H9 (cell line): ENCODE measurements around the gene ATG4D. TPM values are rescaled to one million over a fixed set of nuclear protein-coding genes. Genes with fewer than 3 reads are reported as not detected.

Experiments used
- DNase-seq: peaks from one replicate; pipeline ENCODE4 v3.0.0-alpha.2; 2017
- H2AFZ ChIP-seq: one replicate; pipeline ENCODE4 v1.6.1; 2013; ENCODE audit warnings: mild to moderate bottlenecking, low read length, control low read depth, moderate library complexity
- H2AK5ac ChIP-seq: 2 replicates; pipeline ENCODE4 v1.6.1; 2013; ENCODE audit warnings: low read length, control low read depth, mixed read lengths; ENCODE audit not compliant: insufficient read length
- H2BK120ac ChIP-seq: one replicate; pipeline ENCODE4 v1.6.1; 2013; ENCODE audit warnings: low read depth, mild to moderate bottlenecking, low read length, control low read depth, inconsistent platforms; ENCODE audit not compliant: poor library complexity, severe bottlenecking
- H2BK12ac ChIP-seq: 2 replicates; pipeline ENCODE4 v1.6.1; 2013; ENCODE audit warnings: low read length, control low read depth, mixed read lengths, low read depth; ENCODE audit not compliant: insufficient read length
- H2BK15ac ChIP-seq: 2 replicates; pipeline ENCODE4 v1.6.1; 2013; ENCODE audit warnings: low read depth, low read length, control low read depth
- H2BK20ac ChIP-seq: one replicate; pipeline ENCODE4 v1.6.1; 2013; ENCODE audit warnings: low read depth, mild to moderate bottlenecking, low read length, control low read depth, inconsistent platforms; ENCODE audit not compliant: poor library complexity, severe bottlenecking
- H2BK5ac ChIP-seq: 2 replicates; pipeline ENCODE4 v1.6.1; 2013; ENCODE audit warnings: low read length, control low read depth, mixed read lengths; ENCODE audit not compliant: insufficient read length
- H3K14ac ChIP-seq: 2 replicates; pipeline ENCODE4 v1.6.1; 2013; ENCODE audit warnings: low read length, control low read depth; ENCODE audit not compliant: insufficient read depth
- H3K18ac ChIP-seq: 2 replicates; pipeline ENCODE4 v1.6.1; 2013; ENCODE audit warnings: low read depth, mild to moderate bottlenecking, mixed read lengths, low read length, control low read depth; ENCODE audit not compliant: insufficient read length
- H3K23ac ChIP-seq: 2 replicates; pipeline ENCODE4 v1.6.1; 2013; ENCODE audit warnings: low read length, control low read depth, mixed read lengths, low read depth; ENCODE audit not compliant: insufficient read length
- H3K23me2 ChIP-seq: 2 replicates; pipeline ENCODE4 v1.6.1; 2013; ENCODE audit warnings: low read depth, mild to moderate bottlenecking, mixed read lengths, low read length, control low read depth; ENCODE audit not compliant: insufficient read length, poor library complexity, severe bottlenecking
- H3K27ac ChIP-seq: 2 replicates; pipeline ENCODE4 v1.5.1; 2013; ENCODE audit warnings: low read length, control low read depth, mixed read lengths, low read depth; ENCODE audit not compliant: insufficient read length
- H3K27me3 ChIP-seq: 2 replicates; pipeline ENCODE4 v1.6.1; 2013; ENCODE audit warnings: low read length, control low read depth, inconsistent platforms; ENCODE audit not compliant: insufficient read depth
- H3K4ac ChIP-seq: 2 replicates; pipeline ENCODE4 v1.6.1; 2013; ENCODE audit warnings: low read depth, mild to moderate bottlenecking, control low read depth, inconsistent platforms, low read length, moderate library complexity
- H3K4me1 ChIP-seq: 2 replicates; pipeline ENCODE4 v1.6.1; 2013; ENCODE audit warnings: low read length, control low read depth, inconsistent platforms; ENCODE audit not compliant: insufficient read depth
- H3K4me2 ChIP-seq: 2 replicates; pipeline ENCODE4 v1.6.1; 2013; ENCODE audit warnings: low read length, control low read depth, mixed read lengths; ENCODE audit not compliant: insufficient read length, insufficient read depth
- H3K56ac ChIP-seq: 2 replicates; pipeline ENCODE4 v1.6.1; 2013; ENCODE audit warnings: low read depth, mild to moderate bottlenecking, mixed read lengths, low read length, control low read depth; ENCODE audit not compliant: insufficient read length
- H3K79me1 ChIP-seq: 2 replicates; pipeline ENCODE4 v1.6.1; 2013; ENCODE audit warnings: low read depth, mild to moderate bottlenecking, moderate library complexity, low read length, control low read depth, inconsistent platforms; ENCODE audit not compliant: insufficient read depth, poor library complexity, severe bottlenecking
- H3K79me2 ChIP-seq: 2 replicates; pipeline ENCODE4 v1.6.1; 2013; ENCODE audit warnings: low read length, control low read depth, inconsistent platforms; ENCODE audit not compliant: insufficient read depth
- H3K9ac ChIP-seq: 2 replicates; pipeline ENCODE4 v1.6.1; 2013; ENCODE audit warnings: low read length, control low read depth, mixed read lengths; ENCODE audit not compliant: insufficient read length; ENCODE audit errors: extremely low read depth
- H3K9me3 ChIP-seq: one replicate; pipeline ENCODE4 v1.6.1; 2013; ENCODE audit warnings: low read depth, low read length, inconsistent platforms; ENCODE audit not compliant: control insufficient read depth
- H3T11ph ChIP-seq: one replicate; pipeline ENCODE4 v1.6.1; 2013; ENCODE audit warnings: mild to moderate bottlenecking, low read length, control low read depth, inconsistent platforms
- H4K20me1 ChIP-seq: one replicate; pipeline ENCODE4 v1.6.1; 2013; ENCODE audit not compliant: control insufficient read depth, insufficient read length, insufficient read depth
- H4K5ac ChIP-seq: 2 replicates; pipeline ENCODE4 v1.6.1; 2013; ENCODE audit warnings: low read depth, mild to moderate bottlenecking, mixed read lengths, low read length, control low read depth; ENCODE audit not compliant: insufficient read length
- H4K8ac ChIP-seq: replicated peaks from 2 replicates; pipeline ENCODE4 v1.6.1; 2013; ENCODE audit warnings: low read length, control low read depth, mixed read lengths, low read depth; ENCODE audit not compliant: insufficient read length
- H4K91ac ChIP-seq: 2 replicates; pipeline ENCODE4 v1.6.1; 2013; ENCODE audit warnings: low read depth, mild to moderate bottlenecking, moderate library complexity, mixed read lengths, low read length, control low read depth; ENCODE audit not compliant: insufficient read length
- H3K27ac Mint-ChIP-seq, 3 experiments: 2 replicates in 2 of 3; 3 replicates in 1 of 3; pipeline ENCODE4 v1.8.0; 2020 to 2021; ENCODE audit warnings: mixed read lengths in 3 of 3, mild to moderate bottlenecking in 1 of 3, moderate library complexity in 1 of 3
- H3K27me3 Mint-ChIP-seq: 2 replicates; pipeline ENCODE4 v1.8.0; 2021; ENCODE audit warnings: low read depth, mild to moderate bottlenecking, moderate library complexity, mixed read lengths
- H3K36me3 Mint-ChIP-seq, 3 experiments: 2 replicates in 2 of 3; 3 replicates in 1 of 3; pipeline ENCODE4 v1.8.0; 2020 to 2021; ENCODE audit warnings: low read depth in 3 of 3, mixed read lengths in 3 of 3; ENCODE audit not compliant: insufficient read depth in 1 of 3
- H3K4me1 Mint-ChIP-seq, 2 experiments: 2 replicates each; pipeline ENCODE4 v1.8.0; 2020; ENCODE audit warnings: mixed read lengths in 2 of 2
- H3K4me3 Mint-ChIP-seq, 2 experiments: 2 replicates in 1 of 2; 3 replicates in 1 of 2; pipeline ENCODE4 v1.8.0; 2020 to 2021; ENCODE audit warnings: mild to moderate bottlenecking in 2 of 2, mixed read lengths in 2 of 2, moderate library complexity in 1 of 2
- H3K9me3 Mint-ChIP-seq, 2 experiments: 2 replicates in 1 of 2; 3 replicates in 1 of 2; pipeline ENCODE4 v1.8.0; 2020; ENCODE audit warnings: mild to moderate bottlenecking in 2 of 2, mixed read lengths in 2 of 2, moderate library complexity in 1 of 2
- CTCF ChIP-seq: fragments of 200-600 bp; sonication (generic); conservative IDR thresholded peaks from 3 replicates; pipeline ENCODE4 v1.8.0; 2021; ENCODE audit warnings: antibody characterized with exemption, mild to moderate bottlenecking
- WGBS: extraction: QIAGEN DNeasy Blood & Tissue Kit; methylation state at CpG from one replicate; pipeline ENCODE4 v1.1.7; 2013; ENCODE audit warnings: missing lambda C conversion rate, low lambda C conversion rate, mixed read lengths; ENCODE audit not compliant: insufficient read length; ENCODE audit errors: extremely low coverage; 5-methylcytosine and 5-hydroxymethylcytosine counted together
- total RNA-seq: library from RNA; stranded (reverse); gene quantifications from 2 replicates; pipeline ENCODE4 v1.2.1, GENCODE V29; 2021

ATG4D gene
- total RNA-seq, 1 experiment from 2014 or later: 55.8 TPM

- H4K8ac ChIP-seq: no peak overlapping the region
- H4K20me1 ChIP-seq: no peaks in the 10 kb centered on the region
- no peaks in the 10 kb centered on the region for H3K27me3 ChIP-seq
- no peak overlapping the region for H2AK5ac ChIP-seq
- no peak overlapping the region for H2AFZ ChIP-seq
- H2BK20ac ChIP-seq: no peak overlapping the region
- Mint-ChIP-seq H3K4me3 (peak overlapping the region; percentile 75 to 98), H3K27ac (peak overlapping the region; percentile 36 to 94 (median 65); a peak in 2 of 7 replicates), H3K36me3 (peaks cover 5 to 29% (median 27%) of the 10 kb centered on the region in 3 experiments), H3K27me3 (peaks cover 9% of the 10 kb centered on the region), H3K4me1 (peaks cover 12 to 22% of the 10 kb centered on the region in 2 experiments), H3K9me3 (no peaks in the 10 kb centered on the region)
- H3K27ac ChIP-seq: no peak overlapping the region
- H3K4me2 ChIP-seq: peak overlapping the region; percentile 32
- H3K23me2 ChIP-seq: no peaks in the 10 kb centered on the region
- no peak for DNase-seq
- H3K9me3 ChIP-seq: no peaks in the 10 kb centered on the region
- no peaks in the 10 kb centered on the region for H3K79me2 ChIP-seq
- H2BK120ac ChIP-seq: no peak overlapping the region
- H3K56ac ChIP-seq: no peak overlapping the region
- H3K23ac ChIP-seq: no peak overlapping the region
- no peak overlapping the region for H3K4ac ChIP-seq
- H3T11ph ChIP-seq: no peak overlapping the region
- no peak overlapping the region for H3K18ac ChIP-seq
- no peak overlapping the region for H2BK15ac ChIP-seq
- no peak overlapping the region for H2BK5ac ChIP-seq
- peak overlapping the region; percentile 16 for H3K9ac ChIP-seq
- TF ChIP-seq CTCF: no peak
- no CpG with 5 or more reads among the region's 6 CpGs for WGBS
- H3K14ac ChIP-seq: no peak overlapping the region
- no peaks in the 10 kb centered on the region for H3K79me1 ChIP-seq
- no peak overlapping the region for H4K91ac ChIP-seq
- no peak overlapping the region for H4K5ac ChIP-seq
- no peaks in the 10 kb centered on the region for H3K4me1 ChIP-seq
- H2BK12ac ChIP-seq: no peak overlapping the region
Observed at GRCh38 chr19:10586396-10586795, 42.7 kb downstream of the ATG4D start.
